GM12891 (cell line): Measurements from ENCODE around the gene BRD7.

Source experiments
- POLR2A ChIP-seq: IDR thresholded peaks from 2 replicates; pipeline ENCODE4 v1.6.1; 2011; ENCODE audit warnings: low read depth, low read length, control low read depth
- POLR2AphosphoS5 ChIP-seq: IDR thresholded peaks from 2 replicates; pipeline ENCODE4 v1.6.1; 2011; ENCODE audit warnings: low read depth, low read length, control low read depth
- POU2F2 ChIP-seq: IDR thresholded peaks from 2 replicates; pipeline ENCODE4 v1.6.1; 2011; ENCODE audit warnings: low read depth, mild to moderate bottlenecking, control low read depth, low read length, moderate library complexity
- SPI1 ChIP-seq: IDR thresholded peaks from 2 replicates; pipeline ENCODE4 v1.6.1; 2011; ENCODE audit warnings: low read depth, low read length, control low read depth

DNA sequence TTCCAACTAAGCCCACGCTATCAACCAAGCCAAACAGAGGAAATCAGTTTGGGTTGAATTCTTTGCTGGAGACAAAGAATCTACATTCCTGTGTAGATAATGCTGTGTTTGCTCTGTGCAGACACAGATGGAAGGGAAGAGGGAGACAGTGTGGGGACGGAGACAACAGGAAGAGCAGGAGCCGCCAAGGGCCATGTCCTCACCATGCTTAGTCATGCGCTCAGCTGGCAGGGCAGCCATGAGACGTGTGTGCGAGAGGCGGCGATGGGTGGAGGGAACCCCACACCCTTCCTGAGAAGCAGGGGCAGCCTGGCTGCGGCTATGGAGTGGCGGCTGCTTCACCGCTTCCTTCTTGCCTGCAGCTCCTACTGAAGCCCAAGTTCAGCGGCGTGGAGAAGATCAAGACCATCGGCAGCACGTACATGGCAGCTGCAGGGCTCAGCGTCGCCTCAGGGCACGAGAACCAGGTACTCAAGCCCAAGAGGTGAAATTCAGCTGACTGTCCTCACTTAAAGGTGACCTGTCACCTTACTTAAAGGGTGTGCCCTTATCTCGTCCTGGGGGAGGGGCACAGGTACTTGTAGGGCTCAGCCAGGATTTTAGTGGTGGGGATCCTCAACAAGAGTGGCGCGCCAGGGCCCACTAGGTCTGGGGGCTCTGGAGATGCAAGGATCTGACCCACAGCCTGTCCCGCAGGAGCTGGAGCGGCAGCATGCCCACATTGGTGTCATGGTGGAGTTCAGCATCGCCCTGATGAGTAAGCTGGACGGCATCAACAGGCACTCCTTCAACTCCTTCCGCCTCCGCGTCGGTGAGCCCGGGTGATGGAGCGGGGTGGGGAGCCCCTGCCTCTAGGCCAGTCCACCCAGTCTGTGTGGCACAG is 55.0 kb downstream of the BRD7 start:
- TF ChIP-seq POLR2A (0 out of 2 replicates have a peak, but pooled peaks have one; percentile 35), SPI1 (no peak), POLR2AphosphoS5 (peak; percentile 32; the same call in 1 of the 2 replicates), POU2F2 (no peak)
